GM03348 (cell line): Measurements from ENCODE around the gene RCOR1.
A peak's percentile ranks its signal among the peaks of the same experiment; 100 is the strongest.

ENCODE experiments used
- DNase-seq: peaks from one replicate; pipeline ENCODE4 v3.0.0; 2012; ENCODE audit warnings: low spot score

Gene RCOR1

DNA sequence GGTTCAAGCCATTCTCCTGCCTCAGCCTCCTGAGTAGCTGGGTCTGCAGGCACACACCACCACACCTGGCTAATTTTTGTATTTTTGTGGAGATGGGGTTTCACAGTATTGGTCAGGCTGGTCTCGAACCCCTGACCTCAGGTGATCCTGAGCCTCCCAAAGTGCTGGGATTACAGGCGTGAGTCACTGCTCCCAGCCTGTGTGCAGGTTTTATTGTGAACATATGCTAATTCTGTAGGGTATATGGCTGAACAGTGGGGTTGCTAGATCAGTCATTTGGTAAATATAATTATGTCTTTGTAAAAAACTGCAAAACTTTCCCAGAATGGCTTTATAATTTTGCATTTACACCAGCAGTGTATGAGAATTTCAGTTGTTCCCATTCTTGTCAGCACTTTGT, 85.9 kb downstream of the RCOR1 start:
- no peak for DNase-seq

- DNase-seq, result no peak
These were observed 91.2 kb downstream of the RCOR1 start for GRCh38 chr14:102683399-102684297.

GRCh38 chr14:102684298-102684663, 91.8 kb downstream of the RCOR1 start:
- DNase-seq, result no peak

DNA sequence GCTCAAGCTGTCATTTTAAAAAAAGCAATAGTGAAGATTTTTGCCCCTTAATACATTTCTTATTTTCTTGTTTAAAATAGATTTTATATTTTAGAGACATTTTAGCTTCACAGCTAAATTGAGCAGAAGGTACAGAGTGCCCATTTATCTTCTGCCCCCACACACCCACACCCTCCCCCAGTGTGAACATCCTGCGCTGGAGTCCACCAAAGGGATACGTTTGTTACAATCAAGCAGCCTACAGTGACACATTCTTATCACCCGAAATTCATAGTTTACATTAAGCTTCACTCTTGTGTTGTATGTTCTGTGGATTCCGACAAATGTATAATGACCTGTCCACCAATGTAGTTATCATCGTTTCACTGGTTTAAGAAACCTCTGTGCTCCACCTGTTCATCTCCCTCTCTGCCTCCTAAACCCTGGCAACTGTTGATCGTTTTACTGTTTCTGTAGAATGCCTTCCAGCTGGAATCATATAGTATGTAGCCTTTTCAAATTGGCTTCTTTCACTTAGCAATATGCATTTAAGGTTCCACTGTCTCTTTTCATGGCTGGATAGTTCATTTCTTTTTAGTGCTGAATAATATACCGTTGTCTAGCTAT, 93.8 kb downstream of the RCOR1 start:
- DNase-seq, result no peak

DNA sequence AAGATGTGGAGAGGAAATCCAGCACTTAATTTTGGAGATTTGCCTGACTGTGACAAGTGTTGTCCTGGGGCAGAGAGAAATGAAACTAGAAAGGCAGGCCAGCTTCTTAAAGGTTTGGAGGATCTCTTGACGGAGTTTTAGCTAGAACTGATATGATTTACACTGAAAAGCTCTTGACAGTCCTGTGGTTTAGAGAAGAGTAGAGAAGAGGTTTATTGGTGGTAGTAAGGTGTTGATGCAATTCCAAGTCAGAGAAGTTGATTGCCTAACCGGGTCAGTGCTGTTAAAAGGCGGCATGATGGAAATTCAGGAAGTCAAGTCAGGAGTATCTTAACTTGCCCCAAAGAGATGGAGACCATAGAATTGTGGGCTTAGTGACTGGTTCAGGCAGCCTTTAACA, 95.8 kb downstream of the RCOR1 start:
- DNase-seq, result no peak

DNA sequence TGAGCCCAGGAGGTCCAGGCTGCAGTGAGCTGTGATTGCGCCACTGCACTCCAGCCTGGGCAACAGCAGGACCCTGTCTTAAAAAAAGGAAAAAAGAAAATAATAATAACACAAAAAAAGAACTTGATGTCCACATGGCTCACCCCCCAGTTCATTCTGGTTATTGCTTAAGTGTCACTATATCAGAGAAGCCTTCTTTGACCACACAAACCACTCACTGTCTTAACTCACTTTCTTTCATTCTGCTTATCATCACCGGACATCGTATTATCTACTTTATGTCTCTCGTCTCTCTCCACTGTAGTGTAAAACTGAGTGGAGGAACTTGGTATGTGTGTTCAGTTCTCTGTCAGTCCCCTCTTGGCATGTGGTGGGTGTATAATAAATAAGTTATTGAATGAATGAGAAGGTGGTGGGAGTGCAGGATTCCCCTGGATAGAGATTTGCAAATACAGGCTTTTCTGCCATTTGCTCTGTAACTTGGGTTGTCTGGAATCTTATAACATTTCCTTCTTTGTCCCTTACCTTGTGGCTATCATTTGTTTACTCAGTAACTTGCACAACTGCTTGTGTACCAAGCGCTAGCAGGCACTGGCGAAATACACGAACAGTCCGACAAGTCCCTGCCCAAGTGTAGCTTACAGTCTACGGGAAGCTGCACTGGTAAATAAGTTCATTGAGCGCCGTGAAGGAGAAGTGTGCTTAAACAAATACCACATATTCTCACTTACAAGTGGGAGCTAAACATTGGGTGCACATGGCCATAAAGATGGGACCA, 98.2 kb downstream of the RCOR1 start:
- no peak for DNase-seq

GRCh38 chr14:102691763-102692162, 99.3 kb downstream of the RCOR1 start:
- DNase-seq, result no peak

GRCh38 chr14:102692334-102692733, 99.9 kb downstream of the RCOR1 start:
- no peak for DNase-seq

DNA sequence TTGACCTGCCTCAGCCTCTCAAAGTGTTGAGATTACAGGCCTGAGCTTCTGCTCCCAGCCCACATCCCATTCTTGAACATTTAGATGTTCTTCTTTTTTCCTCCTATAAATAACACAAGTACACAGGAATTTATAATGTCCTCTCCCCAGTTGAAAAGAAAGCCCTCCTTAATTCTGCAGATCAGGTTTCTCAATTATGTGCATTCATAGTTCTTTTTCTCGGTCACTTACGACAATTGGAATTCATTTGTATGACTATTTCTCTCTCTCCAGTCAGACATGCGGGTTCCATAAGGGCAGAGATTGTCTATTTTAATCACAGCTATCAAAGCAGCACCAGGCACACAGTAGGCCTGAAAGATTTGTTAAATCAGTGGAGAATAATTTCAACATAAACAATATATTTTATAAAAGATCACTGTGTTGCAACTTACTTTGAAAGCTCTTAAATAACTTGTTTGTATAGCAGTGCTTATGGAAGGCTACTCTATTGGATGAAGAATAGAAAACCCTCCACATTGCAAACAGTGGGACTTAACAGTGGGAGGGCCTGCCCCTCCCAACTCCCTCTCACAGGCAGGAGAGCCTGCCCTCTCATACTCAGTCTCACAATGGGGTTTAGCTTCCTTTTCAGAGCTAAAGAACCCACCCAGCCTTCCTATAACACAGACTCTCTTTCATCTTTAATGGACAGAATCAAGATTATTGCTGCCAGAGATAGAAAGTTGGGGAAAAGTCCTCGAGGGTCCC, 100.7 kb downstream of the RCOR1 start:
- no peak for DNase-seq

DNA sequence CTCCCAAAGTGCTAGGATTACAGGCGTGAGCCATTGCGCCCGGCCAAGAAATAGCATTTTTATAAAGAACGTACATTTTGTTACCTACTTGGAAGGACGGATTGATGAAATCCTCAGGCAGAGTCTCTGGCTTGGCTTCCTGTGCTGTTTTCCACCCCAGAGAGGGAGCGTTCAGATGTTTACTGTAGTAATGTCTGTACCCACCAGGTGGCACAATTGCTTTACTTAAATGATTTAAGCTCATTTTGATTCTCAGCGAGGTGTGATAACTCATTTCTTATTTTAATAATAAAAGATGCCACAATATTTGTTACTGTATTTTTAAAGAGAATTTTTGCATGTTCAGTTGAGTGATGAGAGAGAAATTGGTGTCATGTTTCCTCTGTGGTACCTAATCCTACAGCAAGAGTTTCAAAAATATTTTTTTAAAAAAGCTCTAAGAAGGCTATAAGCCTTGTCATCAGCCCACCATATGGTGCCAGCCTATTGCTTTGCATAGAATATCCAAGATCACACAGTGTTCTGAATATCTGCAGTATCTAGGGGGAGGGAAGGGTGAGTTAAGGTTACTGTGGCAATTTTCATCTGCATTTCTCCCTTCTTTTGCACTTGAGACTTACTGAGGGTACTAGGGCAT, 102.2 kb downstream of the RCOR1 start:
- peak; percentile 84 for DNase-seq

- DNase-seq, result no peak
These were observed 102.7 kb downstream of the RCOR1 start for GRCh38 chr14:102695167-102695555.

GRCh38 chr14:102696332-102696731, 103.9 kb downstream of the RCOR1 start:
- DNase-seq, result no peak

- DNase-seq, result no peak
These were observed 104.5 kb downstream of the RCOR1 start for GRCh38 chr14:102696856-102697495.

DNA sequence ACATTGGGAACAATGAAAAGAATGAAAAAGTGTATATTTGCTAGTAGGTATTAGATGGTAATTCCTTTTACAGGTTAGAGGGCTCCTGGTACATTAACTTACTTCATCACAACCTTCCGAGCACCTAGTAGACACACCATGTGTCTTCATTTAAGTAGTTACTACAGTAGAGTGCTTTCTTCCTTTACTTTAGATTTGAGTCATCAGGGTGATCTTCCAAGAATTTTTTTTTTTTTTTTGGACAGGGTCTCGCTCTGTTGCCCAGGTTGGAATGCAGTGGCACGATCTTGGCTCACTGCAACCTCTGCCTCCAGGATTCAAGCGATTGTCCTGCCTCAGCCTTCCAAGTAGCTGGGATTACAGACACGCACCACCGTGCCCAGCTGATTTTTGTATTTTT, 105.1 kb downstream of the RCOR1 start:
- DNase-seq, result no peak

GRCh38 chr14:102699416-102700110, 107.1 kb downstream of the RCOR1 start:
- peak; percentile 51 for DNase-seq

DNA sequence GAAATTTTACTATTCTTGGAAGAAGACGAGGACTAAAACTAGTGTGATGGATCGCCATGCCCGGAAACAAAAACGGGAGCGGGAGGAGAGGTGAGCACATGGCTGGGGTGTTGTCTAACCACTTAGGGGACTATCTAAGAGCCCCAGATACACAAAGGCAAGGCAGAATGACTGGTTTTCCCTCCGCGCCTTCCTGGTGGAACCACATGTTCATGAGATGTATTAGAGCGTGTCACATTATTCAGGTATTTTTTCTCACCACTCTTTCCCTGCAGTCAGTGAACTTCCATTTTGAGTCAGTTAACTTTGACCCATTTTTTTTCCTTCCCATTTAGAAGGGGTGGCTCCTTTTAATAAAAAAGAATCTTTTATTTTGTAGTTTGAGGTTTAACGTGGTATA, 116.0 kb downstream of the RCOR1 start:
- DNase-seq, result no peak

- no peak for DNase-seq
These were observed 118.8 kb downstream of the RCOR1 start for GRCh38 chr14:102711207-102711606.

- no peak for DNase-seq
These were observed 119.5 kb downstream of the RCOR1 start for GRCh38 chr14:102711946-102712345.

GRCh38 chr14:102717276-102717675, 124.8 kb downstream of the RCOR1 start:
- DNase-seq, result no peak

DNA sequence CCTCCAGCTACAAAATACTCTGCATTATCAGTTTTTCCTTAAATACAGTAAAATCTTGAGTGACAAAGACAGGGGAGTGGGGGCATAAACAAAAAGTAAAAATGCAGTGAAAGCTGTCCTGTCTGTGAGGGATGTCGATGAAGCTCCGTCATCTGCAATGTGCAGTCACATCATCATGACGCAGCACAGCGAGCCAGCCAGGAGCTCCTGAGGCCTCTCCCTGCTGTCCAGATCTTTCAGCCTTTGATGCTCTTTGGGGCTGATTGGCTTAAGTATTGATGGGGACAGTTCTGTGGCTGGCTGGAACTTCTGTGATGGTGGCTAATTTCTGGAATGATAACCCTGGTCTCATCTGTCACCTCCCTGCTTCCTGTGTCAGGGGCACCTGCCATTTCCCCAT, 130.2 kb downstream of the RCOR1 start:
- DNase-seq, result no peak

GRCh38 chr14:102723650-102724049, 131.2 kb downstream of the RCOR1 start:
- no peak for DNase-seq
